GM19351 (cell line): ENCODE data around the gene CGB8.

Experiments
- ATAC-seq: cut with Tn5 transposase; IDR thresholded peaks from one replicate; pipeline ENCODE4 v1.9.1; 2021; ENCODE audit warnings: mild to moderate bottlenecking, moderate library complexity; ENCODE audit not compliant: unreplicated experiment

The CGB8 gene

DNA sequence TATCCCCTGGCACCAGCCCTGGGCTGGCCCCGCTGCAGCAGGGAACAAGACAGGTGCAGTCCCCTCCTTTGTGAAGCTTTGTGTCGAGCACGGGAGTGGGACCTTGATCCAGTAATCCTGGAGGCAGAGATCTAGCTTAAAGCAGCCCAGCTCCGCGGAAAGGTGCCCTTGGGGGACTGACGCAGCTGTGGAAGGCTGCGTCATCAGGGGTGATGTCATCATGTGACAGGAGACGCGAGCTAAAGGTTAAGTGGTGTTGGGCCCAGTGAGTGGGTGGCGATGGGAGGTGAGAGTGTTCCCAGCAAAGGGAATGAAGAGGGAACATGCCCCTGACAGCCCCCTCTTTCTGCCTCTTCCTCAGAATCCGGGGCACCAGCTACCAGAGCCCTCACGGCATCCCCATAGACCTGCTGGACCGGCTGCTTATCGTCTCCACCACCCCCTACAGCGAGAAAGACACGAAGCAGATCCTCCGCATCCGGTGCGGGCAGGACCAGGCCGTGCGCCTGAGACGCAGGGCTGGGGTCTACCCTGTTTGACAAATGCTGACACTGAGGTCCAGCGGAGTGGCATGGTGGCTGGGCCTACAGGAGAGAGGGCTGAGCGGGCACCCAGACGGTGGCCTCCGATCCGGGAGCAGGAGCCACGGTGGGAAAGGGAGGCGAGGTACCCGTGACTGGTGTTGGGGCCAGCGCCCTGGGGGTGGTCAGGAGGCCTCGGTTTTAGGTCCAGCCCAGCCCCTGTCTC lies 34.6 kb downstream of the CGB8 start:
- no peak for ATAC-seq

DNA sequence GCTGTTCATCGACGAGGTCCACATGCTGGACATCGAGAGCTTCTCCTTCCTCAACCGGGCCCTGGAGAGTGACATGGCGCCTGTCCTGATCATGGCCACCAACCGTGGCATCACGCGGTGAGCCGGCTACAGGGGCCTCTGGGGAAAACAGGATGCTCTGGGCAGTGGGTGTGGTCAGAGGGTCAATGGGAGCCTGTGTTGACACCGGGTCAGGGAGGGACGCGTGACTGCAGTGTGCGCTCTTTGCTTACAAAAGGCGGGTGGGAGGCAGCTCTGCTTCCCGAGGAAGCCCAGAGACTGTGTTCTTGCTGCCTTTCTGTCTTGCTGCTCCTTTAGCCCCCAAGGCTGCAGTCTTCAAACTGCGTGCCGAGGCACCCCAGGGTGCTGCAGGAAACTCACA lies 37.7 kb downstream of the CGB8 start:
- no peak for ATAC-seq

DNA sequence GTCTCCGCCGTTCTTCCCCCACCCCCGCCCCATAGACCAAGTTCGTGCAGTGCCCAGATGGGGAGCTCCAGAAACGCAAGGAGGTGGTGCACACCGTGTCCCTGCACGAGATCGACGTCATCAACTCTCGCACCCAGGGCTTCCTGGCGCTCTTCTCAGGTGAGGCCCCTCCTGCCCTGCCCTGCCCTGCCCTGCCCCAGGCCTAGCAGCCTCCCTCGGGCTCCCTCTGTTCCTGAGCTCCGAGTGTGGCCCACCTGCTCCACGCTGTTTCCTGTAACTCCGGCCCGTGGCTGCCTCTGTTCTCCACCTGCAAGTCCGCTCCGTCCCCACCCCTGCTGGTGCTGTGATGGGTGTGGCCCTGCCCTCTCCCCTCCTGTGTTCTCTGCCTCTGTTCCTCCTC lies 38.5 kb downstream of the CGB8 start:
- no peak for ATAC-seq

DNA sequence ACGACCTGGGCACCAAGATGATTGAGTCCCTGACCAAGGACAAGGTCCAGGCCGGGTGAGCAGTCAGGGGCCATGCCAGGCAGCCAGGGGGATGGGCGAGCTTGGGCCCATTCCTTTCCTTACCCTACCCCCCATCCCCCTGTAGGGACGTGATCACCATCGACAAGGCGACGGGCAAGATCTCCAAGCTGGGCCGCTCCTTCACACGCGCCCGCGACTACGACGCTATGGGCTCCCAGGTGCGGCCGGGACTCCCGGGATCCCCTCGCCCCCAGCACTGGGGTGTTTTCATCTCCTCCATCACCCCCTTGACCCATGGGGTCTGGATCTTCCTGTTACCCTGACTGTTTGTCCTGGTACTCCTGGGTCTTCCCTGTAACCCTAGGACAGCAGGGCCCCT lies 39.1 kb downstream of the CGB8 start:
- no peak for ATAC-seq

DNA sequence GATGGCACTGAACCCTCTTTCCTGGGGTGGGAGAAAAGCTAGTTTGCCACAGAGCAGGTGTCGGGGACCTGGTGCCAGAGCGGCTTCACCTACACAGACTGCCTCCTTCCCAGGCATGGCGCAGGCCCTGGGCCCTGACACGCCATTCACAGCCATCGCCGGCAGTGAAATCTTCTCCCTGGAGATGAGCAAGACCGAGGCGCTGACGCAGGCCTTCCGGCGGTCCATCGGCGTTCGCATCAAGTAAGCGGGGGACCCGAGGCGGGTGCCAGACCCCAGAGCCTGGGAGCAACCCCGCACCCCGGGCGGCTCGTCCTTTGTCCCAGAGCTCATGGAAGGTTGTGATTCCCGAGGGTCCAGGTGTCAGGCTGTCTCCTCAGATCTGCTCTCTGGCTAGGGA lies 42.0 kb downstream of the CGB8 start:
- ATAC-seq = no peak

DNA sequence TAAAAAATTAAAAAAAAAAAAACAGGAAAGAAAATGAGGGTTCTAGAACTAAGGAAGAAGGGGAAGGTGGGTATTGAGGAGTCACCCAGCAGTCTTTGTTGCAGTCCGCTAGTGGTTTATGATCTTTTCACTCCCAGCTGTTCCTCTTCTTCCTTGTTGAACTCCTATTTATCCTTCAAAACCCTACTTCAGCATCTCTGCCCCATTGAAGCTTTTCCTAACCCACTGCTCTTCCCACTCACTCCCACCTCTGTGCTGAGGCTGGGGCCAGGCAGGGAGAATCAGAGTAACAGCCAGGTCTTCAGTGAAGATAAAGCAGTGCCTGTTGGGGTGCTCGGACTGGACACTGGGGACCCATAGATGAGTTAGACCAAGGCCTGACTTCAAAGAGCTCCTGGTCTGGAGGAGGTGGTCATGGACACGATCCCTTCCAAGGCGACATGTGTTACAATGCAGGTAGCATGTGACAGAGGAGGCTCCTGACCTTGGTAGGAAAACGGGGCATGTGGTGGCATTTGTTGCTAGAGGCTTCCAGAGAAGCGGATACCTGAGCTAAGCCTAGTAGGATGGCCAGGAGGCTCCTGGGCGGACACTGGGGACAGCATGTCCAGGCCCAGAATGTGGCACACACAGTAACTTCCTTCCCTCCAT lies 43.8 kb downstream of the CGB8 start:
- ATAC-seq = no peak

- ATAC-seq = no peak
These were observed 44.8 kb downstream of the CGB8 start for GRCh38 chr19:49004133-49004532.

DNA sequence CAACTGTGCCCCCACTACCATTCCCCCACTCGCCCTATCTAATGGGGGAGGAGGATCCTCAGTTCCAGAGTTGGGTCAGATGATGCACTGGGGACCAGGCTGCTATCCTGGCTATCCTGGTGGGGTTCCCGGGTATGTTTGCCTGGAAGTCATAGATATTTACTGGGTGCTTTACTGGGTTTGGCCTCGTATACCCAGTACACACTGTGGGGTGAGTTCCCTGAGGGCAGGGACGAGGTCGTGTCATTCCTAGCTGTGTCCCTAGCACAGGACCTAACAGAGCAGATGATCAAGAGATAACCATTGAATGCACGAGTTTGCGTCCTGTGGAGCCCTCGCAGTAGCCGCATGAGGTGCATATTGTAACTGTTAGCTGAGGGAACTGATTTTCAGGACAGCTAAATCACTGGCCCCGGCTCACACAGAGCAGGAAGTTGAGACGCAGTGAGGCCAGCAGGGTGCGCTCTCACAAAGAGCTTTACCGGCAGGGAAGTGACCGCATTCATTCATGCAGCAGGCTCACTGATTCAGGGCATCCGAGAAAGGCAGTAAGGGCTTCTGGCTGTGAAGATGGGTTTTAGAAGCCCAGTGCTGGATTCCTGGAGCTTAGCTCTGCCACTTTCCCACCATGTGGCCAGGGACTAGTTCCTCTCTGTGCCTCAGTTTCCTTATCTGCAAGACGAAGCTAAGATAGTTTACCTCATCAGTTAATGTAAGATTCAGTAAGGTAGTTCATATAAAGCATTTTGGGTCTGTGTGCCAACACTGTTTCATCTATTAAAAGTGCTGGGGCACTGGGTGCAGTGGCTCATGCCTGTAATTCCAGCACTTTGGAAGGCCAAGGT lies 49.2 kb downstream of the CGB8 start:
- ATAC-seq = no peak

- ATAC-seq = no peak
These were observed 50.9 kb downstream of the CGB8 start for GRCh38 chr19:48997972-48998371.
